Hematopoietic multipotent progenitor cell treated with erythropoietin and hydrocortisone succinate and interleukin-3 and kit ligand, for 8 days (in vitro differentiated cells): ENCODE data around the gene SPSB2.
A peak's percentile ranks its signal among the peaks of the same experiment; 100 is the strongest.
"Not testable (repeated sequence)": the region's sequence is repeated elsewhere in the genome, so short reads cannot be mapped to it uniquely, and the experiment has no call there.

Source experiments
- DNase-seq: peaks from one replicate; pipeline ENCODE4 v3.0.0-alpha.2; 2015

SPSB2 gene, protein sequence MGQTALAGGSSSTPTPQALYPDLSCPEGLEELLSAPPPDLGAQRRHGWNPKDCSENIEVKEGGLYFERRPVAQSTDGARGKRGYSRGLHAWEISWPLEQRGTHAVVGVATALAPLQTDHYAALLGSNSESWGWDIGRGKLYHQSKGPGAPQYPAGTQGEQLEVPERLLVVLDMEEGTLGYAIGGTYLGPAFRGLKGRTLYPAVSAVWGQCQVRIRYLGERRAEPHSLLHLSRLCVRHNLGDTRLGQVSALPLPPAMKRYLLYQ

DNA sequence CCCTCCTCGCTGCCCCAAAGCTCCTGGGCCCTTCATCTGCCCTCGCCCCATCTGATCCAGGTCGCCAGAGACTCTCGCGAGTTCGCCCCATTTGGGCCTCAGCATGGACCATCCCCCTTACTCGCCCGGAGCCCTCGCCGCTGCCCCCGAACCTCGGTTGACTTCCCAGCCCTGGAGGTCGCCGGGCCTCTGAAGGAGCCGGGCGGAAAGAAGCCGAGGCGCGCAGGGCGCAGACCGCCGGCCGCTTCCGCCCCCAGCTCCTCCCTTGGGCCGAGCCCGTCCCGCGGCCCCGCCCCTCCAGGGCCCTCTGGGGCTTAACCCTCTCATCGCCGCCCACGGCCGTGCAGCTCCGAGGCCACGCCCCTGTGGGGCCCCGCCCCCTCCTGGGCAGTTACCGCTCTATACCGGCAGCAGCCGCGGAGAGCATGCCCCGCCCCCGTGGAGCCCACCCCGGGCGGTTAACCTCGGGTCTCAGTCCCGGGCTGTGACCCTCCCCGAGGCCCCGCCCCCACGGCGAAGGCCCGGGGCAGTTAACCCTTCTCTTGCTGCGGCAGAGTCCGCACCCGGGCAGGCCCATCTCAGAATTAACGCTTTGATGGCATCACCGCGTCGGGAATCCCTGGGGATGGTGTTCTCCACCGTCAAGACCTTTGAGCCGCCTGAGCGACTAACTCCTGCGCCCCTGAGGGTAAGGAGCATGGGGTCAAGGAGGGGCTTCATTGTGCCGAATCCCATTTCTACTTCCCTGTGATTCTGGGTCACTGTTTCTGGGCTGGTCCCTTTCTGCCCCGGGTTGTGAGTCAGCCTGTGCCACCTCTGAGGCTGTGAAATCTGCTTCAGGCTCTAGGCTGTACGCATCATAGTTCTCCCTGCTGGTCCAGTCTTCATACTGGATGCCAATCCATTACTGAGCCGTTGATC, at the start of gene SPSB2:
Gene SPSB2 (minus strand): TSS at position 210 of the 921 bp plus-strand sequence. CDS start 402 bp downstream, outside the sequence.
- DNase-seq, result peak; percentile 95

DNA sequence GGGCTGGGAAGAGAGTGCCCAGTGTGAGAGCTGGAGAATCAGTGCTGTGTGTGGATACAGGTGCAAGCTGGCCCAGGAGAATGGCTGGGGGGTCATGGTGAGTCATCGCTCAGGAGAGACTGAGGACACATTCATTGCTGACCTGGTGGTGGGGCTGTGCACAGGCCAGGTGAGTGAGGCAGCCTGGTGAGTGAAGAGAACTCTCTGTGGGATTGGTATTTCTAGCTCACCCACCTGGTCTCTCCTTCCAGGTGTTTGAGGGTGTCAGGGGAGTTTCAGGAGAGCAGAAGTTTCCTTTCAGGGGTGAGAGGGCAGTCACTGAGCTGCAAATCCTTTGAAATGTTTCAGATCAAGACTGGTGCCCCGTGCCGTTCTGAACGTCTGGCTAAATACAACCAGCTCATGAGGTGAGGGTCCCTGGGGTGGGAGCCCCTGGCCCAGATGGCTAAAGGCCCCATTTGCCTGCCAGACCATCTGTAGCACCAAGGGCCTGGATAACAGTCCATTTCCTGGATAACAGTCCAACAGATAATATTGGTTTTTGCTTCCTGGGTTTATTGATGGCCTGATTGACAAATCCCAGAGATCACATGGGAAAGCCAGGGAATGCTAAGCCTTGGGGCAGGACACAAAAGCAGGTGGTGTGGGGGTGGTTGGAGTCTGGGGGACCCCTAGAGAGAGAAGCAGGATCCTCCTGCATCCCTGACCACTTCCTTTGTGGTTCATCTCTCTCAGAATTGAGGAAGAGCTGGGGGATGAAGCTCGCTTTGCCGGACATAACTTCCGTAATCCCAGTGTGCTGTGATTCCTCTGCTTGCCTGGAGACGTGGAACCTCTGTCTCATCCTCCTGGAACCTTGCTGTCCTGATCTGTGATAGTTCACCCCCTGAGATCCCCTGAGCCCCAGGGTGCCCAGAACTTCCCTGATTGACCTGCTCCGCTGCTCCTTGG, 49.2 kb upstream of the SPSB2 start:
- no peak for DNase-seq

DNA sequence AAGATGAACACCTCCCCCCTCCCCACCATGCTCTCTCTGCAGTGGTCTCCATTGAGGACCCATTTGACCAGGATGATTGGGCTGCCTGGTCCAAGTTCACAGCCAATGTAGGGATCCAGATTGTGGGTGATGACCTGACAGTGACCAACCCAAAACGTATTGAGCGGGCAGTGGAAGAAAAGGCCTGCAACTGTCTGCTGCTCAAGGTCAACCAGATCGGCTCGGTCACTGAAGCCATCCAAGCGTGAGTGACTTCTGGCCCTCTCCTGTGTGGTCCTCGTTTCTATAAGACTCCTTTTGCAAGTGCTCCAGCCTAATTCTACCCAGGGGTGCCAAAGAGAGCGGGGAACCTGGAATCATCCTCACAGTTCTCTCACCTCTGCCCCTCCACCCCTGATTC, 48.4 kb upstream of the SPSB2 start:
- no peak for DNase-seq

DNA sequence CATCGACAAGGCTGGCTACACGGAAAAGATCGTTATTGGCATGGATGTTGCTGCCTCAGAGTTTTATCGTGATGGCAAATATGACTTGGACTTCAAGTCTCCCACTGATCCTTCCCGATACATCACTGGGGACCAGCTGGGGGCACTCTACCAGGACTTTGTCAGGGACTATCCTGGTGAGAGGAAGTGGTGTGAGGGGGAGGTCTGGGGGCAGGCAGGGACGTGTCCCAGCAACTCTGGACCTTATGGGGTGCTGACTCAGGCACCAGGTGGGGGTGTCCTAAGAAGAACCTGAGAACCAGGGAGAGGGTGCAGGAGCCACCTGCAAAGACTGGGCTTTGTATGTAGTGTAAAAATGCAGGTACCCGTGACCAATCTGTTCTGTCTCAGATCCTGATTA, 46.5 kb upstream of the SPSB2 start:
- no peak for DNase-seq

DNA sequence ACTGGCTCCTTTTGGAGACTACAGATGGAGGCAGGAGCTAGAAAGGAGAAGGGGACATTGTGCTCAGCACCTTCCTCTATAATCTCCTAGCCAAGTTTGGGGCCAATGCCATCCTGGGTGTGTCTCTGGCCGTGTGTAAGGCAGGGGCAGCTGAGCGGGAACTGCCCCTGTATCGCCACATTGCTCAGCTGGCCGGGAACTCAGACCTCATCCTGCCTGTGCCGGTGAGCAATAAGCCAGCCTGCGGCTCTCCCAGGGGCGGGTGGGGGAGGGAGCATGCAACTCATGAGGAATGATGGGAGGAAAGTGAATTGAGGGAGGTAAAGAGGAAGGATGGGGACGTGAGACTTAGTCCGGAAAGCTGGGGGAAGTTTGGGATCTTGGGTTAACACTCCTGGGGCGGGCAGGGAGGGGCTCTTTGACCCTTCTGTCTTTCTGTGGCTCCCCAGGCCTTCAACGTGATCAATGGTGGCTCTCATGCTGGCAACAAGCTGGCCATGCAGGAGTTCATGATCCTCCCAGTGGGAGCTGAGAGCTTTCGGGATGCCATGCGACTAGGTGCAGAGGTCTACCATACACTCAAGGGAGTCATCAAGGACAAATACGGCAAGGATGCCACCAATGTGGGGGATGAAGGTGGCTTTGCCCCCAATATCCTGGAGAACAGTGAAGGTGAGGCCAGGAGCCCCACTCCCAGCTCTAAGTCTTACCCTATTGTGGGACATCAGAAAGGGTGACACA, 44.6 kb upstream of the SPSB2 start:
- no peak for DNase-seq

DNA sequence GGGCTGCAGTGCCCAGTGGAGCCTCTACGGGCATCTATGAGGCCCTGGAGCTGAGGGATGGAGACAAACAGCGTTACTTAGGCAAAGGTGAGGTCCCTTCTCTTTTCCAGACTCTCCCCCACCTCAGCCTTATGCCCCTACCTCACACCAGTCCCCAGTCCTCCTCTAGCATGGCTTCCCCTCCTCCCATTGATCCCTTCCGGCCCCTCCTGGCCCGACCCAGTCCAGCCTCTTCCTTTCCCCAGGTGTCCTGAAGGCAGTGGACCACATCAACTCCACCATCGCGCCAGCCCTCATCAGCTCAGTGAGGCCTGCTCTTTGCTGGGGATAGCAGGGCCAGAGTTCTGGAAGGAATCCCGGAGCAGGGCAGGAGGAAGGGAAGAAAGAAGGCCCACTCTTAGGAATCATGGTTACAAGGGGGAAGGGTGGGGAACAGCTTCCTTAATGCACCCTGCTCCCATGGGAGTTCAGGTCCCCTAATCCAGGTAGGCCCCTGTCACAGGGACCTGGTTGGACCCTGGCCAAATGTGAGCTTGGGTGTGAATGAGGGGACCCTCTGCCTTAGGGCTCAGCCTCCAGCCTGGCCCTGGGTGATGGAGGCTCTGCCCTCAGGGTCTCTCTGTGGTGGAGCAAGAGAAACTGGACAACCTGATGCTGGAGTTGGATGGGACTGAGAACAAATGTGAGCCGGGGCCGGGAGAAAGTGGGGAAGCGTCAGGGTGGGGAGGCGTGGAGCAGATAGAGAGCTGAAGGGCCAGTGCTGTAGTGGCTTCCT, 43.5 kb upstream of the SPSB2 start:
- DNase-seq, result no peak

DNA sequence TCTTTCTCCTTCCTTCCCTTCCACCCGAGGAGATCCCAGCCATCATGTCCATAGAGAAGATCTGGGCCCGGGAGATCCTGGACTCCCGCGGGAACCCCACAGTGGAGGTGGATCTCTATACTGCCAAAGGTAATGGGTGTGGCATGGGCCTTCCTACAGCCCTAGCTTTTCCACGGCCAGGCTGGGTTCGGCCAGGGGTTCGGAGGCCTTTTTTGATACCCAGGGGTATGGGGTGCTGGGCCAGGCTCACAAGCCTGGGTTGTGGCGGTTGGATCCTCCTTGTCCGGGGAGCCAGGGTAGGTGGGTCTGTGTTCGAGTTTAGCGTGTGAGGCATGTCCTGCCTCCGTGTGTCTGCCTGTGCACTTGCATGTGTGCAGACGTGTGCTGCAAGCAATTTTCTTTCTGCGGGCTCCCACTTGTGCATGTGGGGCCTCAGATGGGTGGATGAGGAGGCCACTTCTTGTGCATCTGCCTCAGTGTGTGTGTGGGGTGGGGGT, 42.7 kb upstream of the SPSB2 start:
- no peak for DNase-seq

DNA sequence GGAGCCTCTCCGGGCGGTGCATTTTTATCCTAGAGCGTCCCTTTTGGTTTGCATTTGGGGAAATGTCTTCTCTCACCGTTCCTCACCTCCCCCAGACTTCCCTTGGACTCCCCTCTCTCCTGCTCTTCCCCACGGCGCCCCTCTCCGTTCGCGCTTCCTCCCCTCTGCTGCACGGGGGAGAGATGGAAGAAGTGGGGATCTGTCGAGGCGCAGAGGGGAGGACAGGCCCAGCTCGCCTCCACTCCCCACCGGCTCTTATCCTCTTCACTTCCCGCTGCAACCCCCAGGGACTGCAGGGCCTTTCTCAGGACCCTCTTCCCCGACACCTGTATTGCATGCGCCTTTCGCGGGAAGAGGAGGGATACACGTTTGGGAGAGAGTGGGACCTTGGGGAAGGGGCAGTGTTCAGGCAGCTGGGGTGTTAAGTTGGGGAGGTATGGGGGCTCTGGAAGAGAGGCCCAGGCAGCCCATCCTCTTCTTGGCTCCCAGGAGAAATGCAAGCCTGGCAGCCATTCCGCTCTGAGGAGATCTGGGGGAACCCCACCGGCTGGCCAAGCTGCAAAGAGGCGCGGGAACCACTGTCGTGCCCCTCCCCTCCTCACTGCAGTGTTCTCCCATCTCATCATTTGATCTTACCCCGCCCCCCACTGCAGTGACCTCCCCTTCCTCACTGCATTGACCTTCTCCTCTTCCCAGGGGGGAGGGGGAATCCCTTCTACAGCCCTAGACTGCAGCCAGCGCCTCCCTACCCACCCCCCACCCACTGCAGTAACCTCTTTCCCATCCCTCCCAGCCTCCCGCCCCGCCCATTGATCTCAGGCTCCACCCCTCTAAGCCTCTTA, 42.1 kb upstream of the SPSB2 start:
- no peak for DNase-seq

DNA sequence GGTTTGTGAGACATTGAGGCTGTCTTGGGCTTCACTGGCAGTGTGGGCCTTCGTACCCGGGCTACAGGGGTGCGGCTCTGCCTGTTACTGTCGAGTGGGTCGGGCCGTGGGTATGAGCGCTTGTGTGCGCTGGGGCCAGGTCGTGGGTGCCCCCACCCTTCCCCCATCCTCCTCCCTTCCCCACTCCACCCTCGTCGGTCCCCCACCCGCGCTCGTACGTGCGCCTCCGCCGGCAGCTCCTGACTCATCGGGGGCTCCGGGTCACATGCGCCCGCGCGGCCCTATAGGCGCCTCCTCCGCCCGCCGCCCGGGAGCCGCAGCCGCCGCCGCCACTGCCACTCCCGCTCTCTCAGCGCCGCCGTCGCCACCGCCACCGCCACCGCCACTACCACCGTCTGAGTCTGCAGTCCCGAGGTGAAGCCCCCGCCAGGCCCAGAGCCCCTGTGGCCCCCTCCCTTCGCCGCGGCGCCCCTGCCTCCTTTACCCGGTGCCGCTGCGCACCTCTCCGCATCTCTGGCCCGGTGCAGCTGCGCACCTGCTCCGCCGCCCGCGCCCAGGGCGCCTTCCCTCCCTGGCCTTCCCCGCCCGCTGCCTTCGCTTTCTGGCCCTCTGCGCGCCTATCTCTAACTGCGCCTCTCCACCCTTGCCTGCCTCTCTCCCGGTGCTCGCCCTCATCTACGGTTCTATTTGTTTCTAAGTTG, 41.3 kb upstream of the SPSB2 start, which contains the start of gene ENO2:
Gene ENO2 (plus strand): TSS at position 335 of the 701 bp plus-strand sequence. CDS start 1,253 bp downstream, outside the sequence.
- peak; percentile 65 for DNase-seq

DNA sequence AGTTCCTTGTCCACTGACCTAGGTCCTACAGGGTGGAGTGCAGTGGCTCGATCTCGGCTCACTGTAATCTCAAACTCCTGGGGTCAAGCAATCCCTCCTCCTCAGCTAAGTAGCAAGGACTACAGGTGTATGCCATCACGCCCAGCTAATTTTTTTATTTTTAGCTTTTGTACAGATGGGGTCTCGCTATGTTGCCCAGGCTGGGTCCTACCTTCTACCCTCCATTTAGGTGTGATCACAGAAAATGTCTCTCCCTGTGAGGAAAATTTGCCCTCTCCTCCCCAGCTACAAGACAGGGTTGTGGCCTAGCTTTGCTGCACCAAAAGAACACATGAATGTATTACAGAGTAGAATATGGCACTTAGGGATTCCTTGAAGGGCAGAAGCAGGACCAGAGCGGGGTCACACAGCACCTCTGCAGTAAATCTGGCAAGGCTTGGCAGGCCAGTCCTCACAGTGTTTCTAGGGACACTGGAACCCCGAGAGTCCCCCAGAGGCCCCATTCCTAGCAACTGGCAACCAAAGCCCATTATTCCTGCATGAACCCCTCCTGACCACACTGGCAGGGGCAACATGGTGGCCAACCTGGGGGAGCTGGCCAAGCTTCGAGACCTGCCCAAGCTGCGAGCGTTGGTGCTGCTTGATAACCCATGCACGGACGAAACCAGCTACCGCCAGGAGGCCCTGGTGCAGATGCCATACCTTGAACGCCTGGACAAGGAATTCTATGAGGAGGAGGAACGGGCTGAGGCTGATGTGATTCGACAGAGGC, 39.2 kb upstream of the SPSB2 start:
- no peak for DNase-seq

DNA sequence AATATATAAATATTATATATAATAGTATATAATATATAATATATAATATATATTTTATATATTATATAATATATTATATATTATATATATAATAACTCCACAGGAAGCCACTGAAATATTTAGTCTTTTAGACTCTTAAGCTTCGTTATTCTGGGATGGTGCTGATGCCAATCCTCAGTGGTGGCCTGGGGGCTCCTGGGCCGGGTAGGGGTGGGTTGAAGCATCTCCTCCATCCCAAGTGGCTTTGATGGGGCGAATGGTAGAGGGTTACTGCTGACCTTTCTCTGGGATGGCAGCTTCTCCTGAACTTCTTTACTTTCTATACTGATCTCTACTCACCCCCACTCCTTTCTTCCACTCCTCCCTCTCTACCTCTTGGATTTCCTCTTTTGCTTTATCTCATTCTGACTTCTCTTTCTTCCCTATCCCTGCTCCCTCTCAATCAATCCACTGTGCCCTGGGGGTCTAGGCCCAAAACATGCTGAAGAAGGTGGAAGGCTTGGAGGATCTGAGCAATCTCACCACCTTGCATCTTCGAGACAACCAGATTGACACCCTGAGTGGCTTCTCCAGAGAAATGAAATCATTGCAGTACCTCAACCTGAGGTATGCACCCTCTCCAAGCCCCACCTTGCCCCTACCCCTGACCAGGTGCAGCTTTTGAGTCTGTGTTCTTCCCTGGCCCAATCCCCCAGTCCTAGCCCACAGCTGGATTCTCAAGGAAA, 36.5 kb upstream of the SPSB2 start:
- DNase-seq, result no peak

DNA sequence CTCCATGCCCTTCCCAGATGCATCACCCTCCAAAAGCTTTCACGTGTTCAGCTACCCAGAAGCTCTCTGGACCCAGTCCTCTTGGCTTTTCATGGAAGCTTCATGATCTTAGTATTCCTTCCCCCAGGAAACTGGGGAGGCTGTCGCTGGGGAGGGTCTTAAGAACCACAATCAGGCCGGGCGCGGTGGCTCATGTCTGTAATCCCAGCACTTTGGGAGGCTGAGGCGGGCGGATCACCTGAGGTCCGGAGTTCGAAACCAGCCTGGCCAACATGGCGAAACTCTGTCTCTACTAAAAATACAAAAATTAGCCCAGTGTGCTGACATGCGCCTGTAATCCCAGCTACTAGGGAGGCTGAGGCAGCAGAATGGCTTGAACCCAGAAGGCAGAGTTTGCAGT, 35.0 kb upstream of the SPSB2 start:
- DNase-seq, result not testable (repeated sequence)

DNA sequence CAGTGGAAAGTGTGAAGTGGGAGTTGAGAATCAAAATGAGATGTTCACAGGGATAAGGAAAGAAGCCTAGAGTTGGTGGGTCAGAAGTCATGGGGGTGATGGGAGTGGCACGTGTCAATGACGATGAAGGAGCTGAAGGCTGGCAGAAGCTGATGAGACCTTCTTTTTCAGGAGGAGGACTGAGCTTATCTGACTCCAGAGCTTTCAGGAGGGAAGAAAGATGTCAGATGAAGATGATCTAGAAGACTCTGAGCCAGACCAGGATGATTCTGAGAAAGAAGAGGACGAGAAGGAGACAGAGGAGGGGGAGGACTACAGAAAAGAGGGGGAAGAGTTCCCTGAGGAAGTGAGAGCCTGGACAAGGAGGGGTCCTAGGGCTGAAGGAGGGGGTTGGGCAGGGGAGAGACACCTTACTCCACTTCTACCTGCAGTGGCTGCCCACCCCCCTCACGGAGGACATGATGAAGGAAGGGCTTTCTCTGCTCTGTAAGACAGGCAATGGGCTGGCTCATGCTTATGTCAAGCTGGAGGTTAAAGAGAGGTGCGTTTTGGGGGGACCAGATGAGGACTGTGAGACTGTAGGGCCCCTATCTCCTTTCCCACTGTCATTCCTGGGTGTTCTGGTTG, 32.4 kb upstream of the SPSB2 start:
- no peak for DNase-seq

DNA sequence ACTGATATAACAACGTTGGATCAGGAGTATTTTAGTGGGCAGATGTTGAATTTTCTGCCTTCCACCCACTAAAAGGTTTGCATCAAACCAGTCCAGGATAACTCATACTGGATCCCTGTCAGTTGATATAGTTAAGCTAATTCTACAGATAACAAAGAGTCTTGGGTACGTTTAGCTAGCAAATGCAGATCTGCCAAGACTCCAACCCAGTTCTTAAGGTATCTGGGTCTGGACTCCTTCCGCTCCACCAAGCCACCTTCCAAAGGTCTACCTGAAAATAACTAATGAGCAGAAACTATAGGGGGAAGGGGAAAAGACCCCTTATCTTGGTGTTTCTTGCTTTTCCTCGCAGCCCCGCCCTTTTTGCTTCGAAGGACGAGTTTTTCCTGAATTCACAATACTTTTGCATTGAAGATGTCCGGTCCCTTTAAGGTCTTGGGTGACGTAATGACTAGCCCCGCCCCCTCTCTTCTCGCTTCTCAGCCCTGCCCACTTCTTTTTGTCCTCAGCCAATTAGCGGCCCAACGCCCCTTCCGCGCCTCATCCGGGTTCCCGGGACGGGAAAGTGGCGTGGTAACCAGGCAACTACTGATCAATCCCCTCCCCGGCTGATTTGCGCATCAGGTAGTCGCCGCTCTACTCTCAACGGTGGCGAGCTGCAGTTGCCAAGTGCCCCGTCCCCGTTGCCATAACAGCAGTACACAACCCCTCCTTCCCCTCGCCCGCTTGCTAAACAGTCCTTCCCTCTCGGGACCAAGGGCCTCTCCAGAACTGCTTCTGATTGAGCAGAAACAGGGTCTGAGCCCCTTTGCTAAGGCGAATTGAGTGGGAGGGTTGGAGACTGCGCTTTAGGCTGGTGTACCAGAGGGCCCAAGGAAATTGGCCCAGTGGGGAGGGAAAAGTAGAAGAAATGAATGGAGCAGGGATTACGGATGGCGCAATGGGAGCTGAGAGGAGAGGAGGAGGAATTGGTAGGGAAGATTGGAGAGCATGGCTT, 31.5 kb upstream of the SPSB2 start, which contains the start of gene LRRC23:
Gene LRRC23 (plus strand): TSS at position 543 of the 997 bp plus-strand sequence. CDS start 812 bp downstream, outside the sequence.
- DNase-seq, result peak; percentile 97

DNA sequence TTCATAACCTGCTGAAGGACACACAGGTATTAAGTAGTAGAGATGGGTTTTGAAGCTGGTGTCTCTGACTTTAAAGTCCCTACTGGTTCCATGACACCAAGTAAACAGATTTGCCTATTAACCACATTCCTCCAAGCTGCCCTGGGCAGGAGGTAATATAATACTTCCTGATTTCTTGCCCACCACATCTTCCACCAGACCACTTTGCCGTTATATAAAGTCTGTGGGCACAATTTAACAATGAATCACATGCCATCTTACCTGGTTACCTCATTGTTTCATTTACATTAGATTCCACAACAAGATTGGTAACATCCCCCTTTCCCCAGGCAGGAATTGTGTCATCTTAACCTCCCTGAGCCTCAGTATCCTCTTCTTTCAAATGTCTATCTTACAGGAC, 30.6 kb upstream of the SPSB2 start:
- DNase-seq, result no peak

DNA sequence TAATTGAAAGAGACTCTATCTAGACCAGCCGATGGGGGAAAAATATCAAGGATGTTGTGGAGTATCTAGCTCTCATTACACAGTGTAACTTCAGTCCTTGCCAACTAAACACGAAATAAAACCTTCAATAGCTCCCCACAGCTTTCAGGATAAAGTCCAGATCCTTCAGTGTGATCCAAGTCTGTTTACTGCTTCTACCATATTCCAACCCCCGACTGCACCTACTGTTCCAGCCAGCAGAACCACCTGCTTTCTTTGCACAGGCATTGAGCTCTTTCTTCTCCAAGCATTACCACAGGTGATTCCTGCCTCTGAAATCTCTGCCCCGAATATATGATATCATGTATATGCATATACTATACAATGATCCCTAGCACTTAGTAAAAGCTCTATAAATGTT, 29.3 kb upstream of the SPSB2 start:
- no peak for DNase-seq
